Stimulated activated CD4-positive, alpha-beta T cell treated with anti-CD3 and anti-CD28 coated beads, Interleukin-15, amount 100 ng/mL, for 24 hours (primary cell): ENCODE results near the gene CCDC201.
"Not testable (repeated sequence)": the region's sequence is repeated elsewhere in the genome, so short reads cannot be mapped to it uniquely, and the experiment has no call there.

Experiments used
- DNase-seq: peaks from one replicate; pipeline ENCODE4 v3.0.0-alpha.2; 2020

CCDC201 gene

GRCh38 chr7:45813771-45814170 lies 59.1 kb downstream of the CCDC201 start:
- not testable (repeated sequence) for DNase-seq

GRCh38 chr7:45812946-45813345 lies 59.9 kb downstream of the CCDC201 start:
- DNase-seq = no peak

- not testable (repeated sequence) for DNase-seq
Measured at GRCh38 chr7:45811652-45812234, 61.1 kb downstream of the CCDC201 start.

- DNase-seq = not testable (repeated sequence)
Measured at GRCh38 chr7:45810451-45811005, 62.4 kb downstream of the CCDC201 start.
